GM12875 (cell line): ENCODE measurements around the gene TBC1D9.

Experiments
- H3K4me3 ChIP-seq: one replicate; pipeline ENCODE4 v1.5.1; 2011; ENCODE audit warnings: low read depth, low read length, control low read depth
- TF ChIP-seq, protein P1 (sequence below): IDR thresholded peaks from 2 replicates; pipeline ENCODE4 v1.5.1; 2011; ENCODE audit warnings: low read depth, mild to moderate bottlenecking, control low read depth, inconsistent platforms, low read length, moderate library complexity, borderline replicate concordance; ENCODE audit not compliant: insufficient read depth

The TBC1D9 gene

DNA sequence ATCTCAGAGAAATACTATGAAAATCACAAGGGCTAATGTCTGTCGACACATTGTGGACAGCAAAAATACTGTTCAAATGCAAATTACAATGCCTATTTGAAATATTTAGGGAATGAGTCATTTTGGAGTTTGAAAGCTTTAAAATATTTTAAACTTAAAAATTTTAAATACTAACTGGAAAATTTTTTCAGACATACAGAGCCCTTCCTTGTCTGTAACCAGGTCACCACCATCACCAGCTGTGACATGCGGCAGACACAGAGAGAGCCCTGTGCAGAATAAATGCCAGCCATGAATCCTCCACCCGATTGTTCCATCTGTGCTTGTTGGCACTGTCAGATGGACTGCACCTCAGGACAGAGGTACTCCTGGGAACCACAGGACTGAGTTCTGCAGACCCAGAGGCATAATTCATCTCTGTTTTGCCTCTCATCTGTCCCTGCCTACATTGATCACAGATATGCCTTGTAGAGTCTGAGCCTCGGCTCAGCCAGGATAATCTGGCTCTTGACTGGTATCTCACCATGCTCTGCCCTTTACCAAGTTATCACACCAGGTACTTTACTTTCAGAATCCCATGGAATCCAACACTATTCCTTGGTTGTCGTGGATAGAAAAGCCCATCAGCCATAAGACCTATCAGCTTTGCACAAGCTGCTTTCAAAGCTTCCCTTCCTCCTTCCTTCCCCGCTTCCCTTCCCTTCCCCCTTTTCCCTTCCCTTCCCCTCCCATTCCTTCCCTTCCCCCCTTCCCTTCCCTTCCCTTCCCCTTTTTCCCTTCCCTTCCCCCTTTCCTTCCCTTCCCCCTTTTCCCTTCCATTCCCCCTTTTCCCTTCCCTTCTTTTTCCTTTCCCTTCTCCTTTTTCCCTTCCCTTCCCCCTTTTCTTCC, 67.2 kb downstream of the TBC1D9 start:
- TF ChIP-seq, protein P1, sequence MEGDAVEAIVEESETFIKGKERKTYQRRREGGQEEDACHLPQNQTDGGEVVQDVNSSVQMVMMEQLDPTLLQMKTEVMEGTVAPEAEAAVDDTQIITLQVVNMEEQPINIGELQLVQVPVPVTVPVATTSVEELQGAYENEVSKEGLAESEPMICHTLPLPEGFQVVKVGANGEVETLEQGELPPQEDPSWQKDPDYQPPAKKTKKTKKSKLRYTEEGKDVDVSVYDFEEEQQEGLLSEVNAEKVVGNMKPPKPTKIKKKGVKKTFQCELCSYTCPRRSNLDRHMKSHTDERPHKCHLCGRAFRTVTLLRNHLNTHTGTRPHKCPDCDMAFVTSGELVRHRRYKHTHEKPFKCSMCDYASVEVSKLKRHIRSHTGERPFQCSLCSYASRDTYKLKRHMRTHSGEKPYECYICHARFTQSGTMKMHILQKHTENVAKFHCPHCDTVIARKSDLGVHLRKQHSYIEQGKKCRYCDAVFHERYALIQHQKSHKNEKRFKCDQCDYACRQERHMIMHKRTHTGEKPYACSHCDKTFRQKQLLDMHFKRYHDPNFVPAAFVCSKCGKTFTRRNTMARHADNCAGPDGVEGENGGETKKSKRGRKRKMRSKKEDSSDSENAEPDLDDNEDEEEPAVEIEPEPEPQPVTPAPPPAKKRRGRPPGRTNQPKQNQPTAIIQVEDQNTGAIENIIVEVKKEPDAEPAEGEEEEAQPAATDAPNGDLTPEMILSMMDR, result no peak
- H3K4me3 ChIP-seq, result no peak overlapping the region

DNA sequence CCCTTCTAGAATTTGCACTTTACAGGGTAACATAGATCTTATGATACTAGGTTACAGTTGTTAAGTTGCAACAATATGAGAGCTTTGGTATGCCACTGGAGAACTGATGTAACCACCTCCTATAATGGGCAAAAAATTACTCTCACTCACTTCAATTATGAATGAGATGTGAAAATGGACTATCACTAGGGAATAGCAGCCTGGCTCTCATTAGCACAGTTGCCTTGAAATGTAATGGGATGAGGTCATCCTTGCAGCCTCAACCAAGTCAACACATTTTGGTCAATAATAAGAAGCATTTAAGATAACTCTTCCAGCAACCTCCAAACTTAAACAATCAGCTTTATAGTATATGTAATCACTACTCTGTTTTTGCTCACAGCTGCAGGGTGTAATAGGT, 69.4 kb downstream of the TBC1D9 start:
- TF ChIP-seq, protein P1, result no peak
- no peak overlapping the region for H3K4me3 ChIP-seq

DNA sequence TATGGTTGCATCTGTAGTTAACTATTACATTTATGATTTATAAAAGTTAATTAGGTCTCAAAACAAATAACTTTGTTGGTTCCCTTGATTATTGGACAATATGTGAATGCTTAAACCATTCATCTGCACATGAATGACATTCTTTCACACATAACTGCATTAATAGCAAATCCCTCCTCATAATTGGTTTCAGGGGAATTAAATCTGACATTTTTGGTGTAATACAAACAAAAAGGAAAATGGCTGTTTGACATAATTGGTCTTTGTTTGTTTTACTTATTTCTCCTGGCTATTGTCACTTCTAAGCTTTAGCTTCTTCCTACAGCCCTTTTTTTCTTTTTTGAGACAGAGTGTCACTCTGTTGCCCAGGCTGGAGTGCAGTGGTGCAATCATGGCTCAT, 71.9 kb downstream of the TBC1D9 start:
- H3K4me3 ChIP-seq, result no peak overlapping the region
- TF ChIP-seq, protein P1, result no peak

DNA sequence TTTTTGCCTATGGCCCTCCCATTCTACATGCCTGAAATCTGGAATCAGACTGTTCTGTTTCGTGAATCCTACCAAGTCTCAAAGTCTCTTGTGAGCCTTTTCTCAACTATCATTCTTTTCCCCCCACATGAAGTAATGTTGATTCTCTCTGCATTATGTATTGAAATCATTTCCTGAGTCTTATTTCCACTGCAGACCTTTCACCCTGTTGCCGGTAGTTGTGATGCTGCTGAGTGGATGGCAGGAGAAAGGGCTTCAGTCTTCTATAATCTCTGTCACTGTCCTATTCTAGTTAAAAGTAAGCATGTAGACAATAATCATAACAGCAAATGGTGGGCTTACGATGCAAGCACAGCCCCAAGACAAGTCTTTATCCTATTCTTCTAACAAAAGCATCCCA, 75.0 kb downstream of the TBC1D9 start:
- TF ChIP-seq, protein P1, result no peak
- no peak overlapping the region for H3K4me3 ChIP-seq

DNA sequence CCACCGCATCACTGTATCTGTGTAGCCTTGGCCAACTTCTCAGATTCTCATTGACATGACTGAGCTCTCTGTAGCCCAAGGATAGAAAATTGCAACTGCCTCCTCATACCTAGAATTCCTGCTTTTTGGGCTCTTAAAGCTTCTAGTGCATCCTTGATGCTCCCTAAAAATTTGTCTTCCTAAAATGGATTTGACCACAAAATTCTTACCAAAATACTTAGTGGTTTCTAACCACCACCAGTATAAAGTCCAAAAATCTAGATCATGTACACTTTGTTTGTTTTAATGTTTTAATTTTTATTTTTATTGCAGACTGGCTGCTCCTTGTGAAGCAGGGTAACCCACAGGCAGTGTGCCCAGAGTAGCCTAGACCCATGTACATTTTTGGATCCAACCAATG, 75.5 kb downstream of the TBC1D9 start:
- TF ChIP-seq, protein P1, result no peak
- no peak overlapping the region for H3K4me3 ChIP-seq

DNA sequence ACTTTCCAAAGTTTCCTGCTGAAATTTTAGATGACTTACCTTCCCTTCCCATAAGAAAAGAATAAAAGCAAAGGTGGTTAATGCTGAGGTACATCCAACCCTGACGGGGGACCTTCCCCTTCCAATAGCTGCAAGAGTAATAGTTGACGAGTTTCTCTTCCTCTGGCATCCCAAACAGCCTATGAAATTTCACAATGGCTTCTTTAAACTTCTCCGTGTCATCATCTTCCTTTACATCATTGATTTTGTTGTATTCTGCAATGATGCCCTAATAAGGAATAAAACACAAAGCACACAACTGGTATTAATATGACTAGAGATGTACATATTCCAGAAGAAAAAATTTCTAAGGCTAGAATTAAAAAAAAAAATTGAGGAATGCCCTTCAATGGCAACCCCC, 76.6 kb downstream of the TBC1D9 start:
- TF ChIP-seq, protein P1, result no peak
- H3K4me3 ChIP-seq, result no peak overlapping the region

DNA sequence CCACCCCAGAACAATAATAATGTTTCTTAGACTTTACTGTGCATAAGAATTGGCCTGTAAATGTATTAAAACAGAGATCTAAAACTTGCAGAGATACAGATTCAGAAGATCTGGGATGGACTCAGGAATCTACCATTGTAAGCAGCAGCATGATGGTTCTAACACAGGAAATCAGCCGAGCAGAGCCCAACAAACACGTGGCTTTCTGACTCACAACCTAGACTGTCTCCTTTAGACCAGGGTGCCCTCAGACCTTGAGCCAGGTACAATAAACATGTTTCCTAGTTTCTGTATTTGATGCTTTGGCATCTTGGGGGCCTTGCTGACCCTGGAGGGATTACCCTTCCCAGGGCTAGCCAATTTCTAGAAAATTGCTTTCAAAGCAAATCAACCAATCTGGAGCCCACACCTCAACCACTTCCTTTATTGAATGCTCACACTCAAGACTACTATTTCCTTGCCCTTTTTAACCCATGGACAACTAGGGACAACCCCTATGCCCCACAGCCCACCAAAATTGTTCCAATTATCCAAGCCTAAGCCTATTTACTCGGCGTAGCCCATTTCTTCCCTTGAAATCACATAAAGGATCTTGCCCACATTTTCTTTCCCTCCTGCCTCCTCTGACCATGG, 80.5 kb downstream of the TBC1D9 start:
- no peak overlapping the region for H3K4me3 ChIP-seq
- TF ChIP-seq, protein P1, result no peak
